AG04450 (cell line): Measurements from ENCODE around the gene TUB. TPM values are rescaled to one million over a fixed set of nuclear protein-coding genes. Genes with fewer than 3 reads are reported as not detected.

ENCODE experiments used
- CTCF ChIA-PET: fragments of 300-600, 350-600 bp; formaldehyde crosslinking; extraction: SDS; loops from one replicate; lab custom pipeline; 2022; ENCODE audit warnings: antibody characterized with exemption, inconsistent platforms; lab: Charles Lee
- POLR2A ChIA-PET: fragments of 350-600 bp; formaldehyde crosslinking; extraction: SDS; loops from one replicate; lab custom pipeline; 2021; ENCODE audit warnings: antibody characterized with exemption, inconsistent platforms; lab: Yijun Ruan, JAX
- DNase-seq: peaks from one replicate; pipeline ENCODE4 v3.0.0-alpha.2; 2011; ENCODE audit warnings: low read depth, low spot score
- H3K27ac ChIP-seq: one replicate; pipeline ENCODE4 v1.5.1; 2012; ENCODE audit warnings: low read depth, low read length, control low read depth
- H3K27me3 ChIP-seq: one replicate; pipeline ENCODE4 v1.6.0; 2012; ENCODE audit warnings: low read length; ENCODE audit not compliant: control insufficient read depth, insufficient read depth
- H3K4me3 ChIP-seq: 2 replicates; pipeline ENCODE4 v1.5.1; 2011; ENCODE audit warnings: mild to moderate bottlenecking, low read depth, low read length, control low read depth
- H3K9me3 ChIP-seq: 2 replicates; pipeline ENCODE4 v1.5.1; 2012; ENCODE audit warnings: low read length; ENCODE audit not compliant: control insufficient read depth, insufficient read depth
- CTCF ChIP-seq: IDR thresholded peaks from 2 replicates; pipeline ENCODE4 v1.5.1; 2011; ENCODE audit warnings: low read depth, low read length, control low read depth, inconsistent platforms
- polyA plus RNA-seq: library from polyadenylated mRNA; depleted of rRNA; stranded (reverse); fragments of >200 nt; gene quantifications from 2 replicates; pipeline ENCODE4 v1.2.3, GENCODE V29; 2011

Gene TUB
- polyA plus RNA-seq, 1 experiment, result 13.9 TPM

GRCh38 chr11:8055836-8056526, 25.0 kb upstream of the TUB start:
- ChIA-PET POLR2A (no interaction called here), CTCF (interaction anchor here (1.3 to 2.6 kb wide), 2 partner anchors 23 to 35 kb away, joined by 4 to 6 read pairs; no protein-coding TSS in a partner anchor)
- no peak overlapping the region for H3K4me3 ChIP-seq
- TF ChIP-seq CTCF, result no peak
- no peaks in the 10 kb centered on the region for H3K9me3 ChIP-seq
- H3K27me3 ChIP-seq, result peaks cover 2% of the 10 kb centered on the region
- no peak overlapping the region for H3K27ac ChIP-seq
- DNase-seq, result no peak

GRCh38 chr11:8056810-8057463, 24.1 kb upstream of the TUB start:
- Histone ChIP-seq H3K9me3 (no peaks in the 10 kb centered on the region), H3K27me3 (peaks cover under 1% of the 10 kb centered on the region), H3K4me3 (no peak overlapping the region), H3K27ac (no peak overlapping the region)
- POLR2A ChIA-PET, result interaction anchor here (1.3 kb wide), 1 partner anchor 70 kb away, joined by 3 read pairs; the partner anchor contains the start of gene EIF3F
- no peak for DNase-seq
- no peak for TF ChIP-seq CTCF
- CTCF ChIA-PET, result interaction anchor here (0.8 to 0.9 kb wide), 2 partner anchors 24 to 42 kb away, joined by 4 to 6 read pairs; no protein-coding TSS in a partner anchor

GRCh38 chr11:8058216-8058615, 22.8 kb upstream of the TUB start:
- H3K27ac ChIP-seq, result no peak overlapping the region
- no peak for DNase-seq
- H3K9me3 ChIP-seq, result no peaks in the 10 kb centered on the region
- no peaks in the 10 kb centered on the region for H3K27me3 ChIP-seq
- POLR2A ChIA-PET, result no interaction called here
- TF ChIP-seq CTCF, result no peak
- CTCF ChIA-PET, result interaction anchor here (1.0 to 2.3 kb wide), 3 partner anchors 25 to 51 kb away, joined by 4 to 16 read pairs (median 4); no protein-coding TSS in a partner anchor
- H3K4me3 ChIP-seq, result no peak overlapping the region

GRCh38 chr11:8059030-8059429, 22.0 kb upstream of the TUB start:
- Histone ChIP-seq H3K27ac (no peak overlapping the region), H3K27me3 (no peaks in the 10 kb centered on the region), H3K4me3 (no peak overlapping the region), H3K9me3 (no peaks in the 10 kb centered on the region)
- POLR2A ChIA-PET, result no interaction called here
- CTCF ChIA-PET, result interaction anchor here (1.0 to 2.3 kb wide), 3 partner anchors 26 to 52 kb away, joined by 4 to 16 read pairs (median 4); no protein-coding TSS in a partner anchor
- DNase-seq, result no peak
- TF ChIP-seq CTCF, result no peak
